Measurements from ENCODE around the gene LRRN2.
"Not testable (repeated sequence)": the region's sequence is repeated elsewhere in the genome, so short reads cannot be mapped to it uniquely, and the experiment has no call there.

LRRN2 gene

DNA sequence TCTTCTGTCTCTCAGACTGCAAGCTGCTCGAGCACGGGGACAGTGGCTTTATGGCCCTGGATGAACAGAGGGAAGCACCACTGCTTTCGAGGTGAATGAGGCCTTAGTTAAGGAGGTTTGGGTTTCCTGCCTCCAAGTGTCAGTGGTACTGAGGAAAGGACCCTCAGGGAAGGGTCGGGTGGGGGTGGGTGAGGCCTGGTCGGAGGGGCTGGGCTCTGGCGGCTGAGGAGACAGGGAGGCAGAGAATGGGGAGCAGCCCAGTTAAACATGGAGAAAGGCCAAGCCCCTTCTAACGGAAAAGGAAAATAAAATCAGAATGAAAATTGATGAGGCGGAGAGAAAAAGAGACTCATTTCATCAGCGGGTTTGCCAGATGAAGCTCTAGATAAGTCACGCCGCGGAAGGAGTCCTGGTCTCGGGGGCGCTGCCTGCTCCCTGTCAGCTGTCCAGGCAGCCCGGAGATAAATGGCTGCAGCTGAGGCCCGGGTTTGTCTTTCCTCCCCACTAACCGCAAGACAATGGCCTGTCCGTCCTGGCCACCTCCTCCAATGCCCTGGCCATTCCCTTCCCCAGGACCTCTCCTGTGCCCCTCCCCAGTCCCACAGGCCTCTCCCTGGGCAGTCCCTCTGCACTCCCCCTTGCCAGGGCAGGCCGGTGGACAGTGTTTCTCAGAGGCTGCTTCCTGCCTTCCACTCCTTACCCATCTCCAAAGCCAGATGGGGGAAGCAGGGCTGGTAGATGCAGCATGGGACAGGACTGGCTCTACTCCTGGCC, 55.2 kb downstream of the LRRN2 start:
- DNase-seq (ENCODE audit: low read depth in 2 of 2), result no peak

DNA sequence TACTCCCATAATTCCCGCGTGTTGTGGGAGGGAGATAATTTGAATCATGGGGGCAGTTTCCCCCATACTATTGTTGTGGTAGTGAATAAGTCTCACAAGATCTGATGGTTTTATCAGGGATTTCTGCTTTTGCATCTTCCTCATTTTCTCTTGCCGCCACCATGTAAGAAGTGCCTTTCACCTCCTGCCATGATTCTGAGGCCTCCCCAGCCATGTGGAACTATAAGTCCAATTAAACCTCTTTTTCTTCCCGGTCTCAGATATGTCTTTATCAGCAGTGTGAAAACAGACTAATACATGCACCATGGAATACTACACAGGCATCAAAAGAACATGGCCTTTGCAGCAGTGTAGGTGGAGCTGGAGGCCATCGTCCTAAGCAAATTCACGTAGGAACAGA, 56.1 kb downstream of the LRRN2 start:
- DNase-seq (ENCODE audit: low read depth in 2 of 2), result not testable (repeated sequence)

DNA sequence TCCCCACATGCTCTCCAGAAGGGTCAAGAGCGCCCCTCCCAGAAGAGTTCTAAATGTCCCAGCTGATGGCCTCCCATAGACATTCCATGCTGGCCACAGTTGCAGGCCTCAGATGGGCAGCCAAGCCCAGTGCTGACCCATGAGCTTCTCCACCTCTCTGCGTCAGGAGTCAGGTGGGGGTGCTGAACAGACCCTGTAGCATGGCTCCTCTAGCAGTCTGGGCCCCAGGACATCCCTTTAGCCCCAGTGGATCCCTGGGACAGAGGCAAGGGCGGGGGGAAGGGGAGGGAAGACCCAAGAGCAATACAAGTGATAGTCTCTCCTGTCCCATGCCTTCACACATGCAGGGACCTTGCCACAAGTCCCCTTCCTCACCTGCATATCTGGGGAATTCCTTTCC, 56.7 kb downstream of the LRRN2 start:
- no peak for DNase-seq (ENCODE audit: low read depth in 2 of 2)

DNA sequence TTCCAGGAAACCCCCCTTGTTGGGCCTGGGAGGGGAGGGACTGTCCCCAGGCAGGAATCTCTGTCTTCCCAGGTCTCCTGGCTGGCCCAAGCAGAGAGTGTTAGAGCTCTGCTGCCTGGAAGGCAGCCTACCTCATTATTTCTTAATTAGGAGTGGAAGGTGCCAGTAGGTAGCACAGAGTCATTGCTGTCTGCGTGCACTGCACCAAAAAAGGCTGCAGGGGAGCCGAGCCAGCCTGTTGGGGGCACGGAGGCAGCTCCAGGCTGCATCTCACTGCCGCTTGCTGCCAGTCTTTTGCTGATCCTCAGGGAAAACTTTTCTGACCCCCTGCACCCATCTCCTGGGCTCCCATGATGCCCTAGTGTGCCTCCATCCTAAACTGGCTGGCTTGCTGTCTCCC, 58.1 kb downstream of the LRRN2 start:
- no peak for DNase-seq (ENCODE audit: low read depth in 2 of 2)

DNA sequence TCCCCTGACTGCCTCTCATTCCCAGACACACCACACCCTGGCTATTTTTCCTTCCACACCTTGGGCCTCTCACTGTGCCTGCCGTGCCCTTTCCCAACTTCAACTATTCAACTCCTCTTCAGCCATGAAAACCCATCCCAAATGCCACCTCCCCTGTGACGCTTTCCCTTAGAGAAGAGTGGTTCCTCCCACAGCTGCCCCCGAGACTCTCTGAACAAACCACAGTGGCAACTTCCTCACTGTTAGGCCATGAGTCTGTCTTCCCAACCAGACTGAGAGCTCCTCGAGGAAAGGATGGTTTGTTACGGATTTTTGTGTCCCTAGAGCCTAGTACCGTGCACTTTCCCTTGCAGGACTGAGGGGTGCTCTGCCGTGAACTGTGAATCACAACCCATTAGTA, 59.2 kb downstream of the LRRN2 start:
- no peak for DNase-seq (ENCODE audit: low read depth in 2 of 2)

DNA sequence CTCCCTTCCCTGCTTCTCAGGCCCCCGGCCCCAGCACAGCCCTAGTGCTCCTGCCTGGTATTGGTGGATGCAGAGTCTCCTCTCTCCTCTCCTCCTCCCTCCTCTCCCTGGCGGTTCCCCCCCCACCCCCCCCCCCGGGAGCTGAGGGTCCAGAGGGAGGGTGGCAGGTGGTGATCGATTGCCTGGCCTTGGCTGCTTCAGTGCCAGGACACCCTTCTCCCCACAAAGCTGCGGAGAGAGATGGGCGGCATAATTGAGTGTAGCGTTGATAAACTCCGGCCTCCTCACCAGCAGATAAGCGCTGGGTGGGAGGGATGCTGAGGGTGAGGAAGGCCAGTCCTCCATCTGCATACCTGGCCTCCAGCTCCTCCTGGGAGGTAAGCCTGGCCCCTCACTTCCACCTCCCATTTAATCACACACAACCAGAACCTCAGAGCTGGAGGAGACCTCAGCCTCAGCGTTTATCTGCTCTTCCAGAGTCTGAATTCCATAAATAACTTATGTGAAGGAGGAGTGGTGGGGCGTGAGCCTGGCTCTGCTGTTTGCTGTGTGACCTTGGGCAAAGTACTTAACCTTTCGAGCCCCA, 60.8 kb downstream of the LRRN2 start:
- DNase-seq (ENCODE audit: low read depth in 2 of 2), result no peak

DNA sequence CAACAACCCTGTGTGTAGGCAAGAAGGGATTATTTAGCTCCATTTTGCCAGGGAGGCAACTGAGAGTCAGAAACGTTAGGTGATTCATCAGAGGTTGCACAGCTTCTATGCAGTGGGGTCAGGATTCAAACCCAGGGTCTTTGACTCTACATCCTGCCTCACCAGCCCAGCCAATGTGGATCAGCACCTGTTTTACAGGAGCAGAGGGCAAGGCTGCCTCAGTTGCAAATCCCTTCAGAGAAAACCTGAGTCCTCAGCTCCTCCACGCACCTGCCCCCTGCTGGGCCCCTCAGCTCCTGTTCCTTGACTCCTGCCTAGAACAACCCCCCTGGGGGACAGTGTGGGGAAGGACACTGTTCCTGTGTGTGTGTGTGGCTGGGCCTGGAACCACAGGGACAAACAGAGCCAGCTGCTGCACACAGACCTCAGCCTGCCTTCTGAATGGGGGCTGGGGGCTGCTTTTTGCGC, 61.6 kb downstream of the LRRN2 start:
- DNase-seq (ENCODE audit: low read depth in 2 of 2), result no peak

DNA sequence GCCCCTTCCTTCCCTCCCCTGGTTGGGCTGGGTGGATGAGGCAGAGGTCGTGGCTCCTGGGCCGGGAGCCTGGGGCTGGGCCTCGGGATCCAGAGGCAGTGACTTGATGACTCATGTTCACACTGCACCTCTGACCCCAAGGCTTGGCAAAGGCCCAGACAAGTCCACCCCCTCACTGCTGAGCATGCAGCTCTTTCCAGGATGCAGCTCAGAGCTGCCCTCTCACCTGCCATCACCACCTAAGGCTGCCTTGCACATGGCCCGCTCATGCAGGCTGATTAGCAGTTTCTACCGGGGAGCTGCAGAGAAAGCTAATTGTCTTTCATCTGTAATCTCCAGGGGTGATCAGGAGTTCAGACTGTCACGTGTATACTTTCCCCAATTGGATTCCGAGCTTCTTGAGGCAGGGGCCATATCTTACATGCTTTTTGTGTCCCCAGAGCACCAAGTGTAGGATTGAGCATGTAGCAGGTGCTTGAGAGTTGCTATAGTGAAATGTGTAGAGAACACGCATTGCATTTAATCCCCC, 62.1 kb downstream of the LRRN2 start:
- DNase-seq (ENCODE audit: low read depth in 2 of 2), result no peak

DNA sequence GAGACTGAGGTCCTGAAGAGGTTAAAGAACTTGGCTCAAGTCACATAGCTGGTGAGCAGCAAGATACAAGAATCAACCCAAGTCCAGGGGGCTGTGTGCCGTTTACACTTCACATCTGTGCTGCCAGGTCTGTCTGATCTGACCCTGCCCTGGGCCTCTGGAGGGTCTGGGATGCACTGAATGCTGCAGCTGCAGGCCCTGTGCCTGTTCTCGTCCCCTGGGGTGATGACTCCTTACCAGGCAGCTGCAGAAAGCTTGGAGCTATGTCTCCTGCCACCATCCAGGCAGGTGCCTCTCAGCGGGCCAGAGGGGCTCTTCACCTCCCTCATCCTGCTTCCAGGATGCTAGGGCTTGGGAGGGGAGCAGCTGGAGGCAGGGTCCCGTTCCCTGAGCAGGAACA, 63.5 kb downstream of the LRRN2 start:
- DNase-seq (ENCODE audit: low read depth in 2 of 2), result no peak

DNA sequence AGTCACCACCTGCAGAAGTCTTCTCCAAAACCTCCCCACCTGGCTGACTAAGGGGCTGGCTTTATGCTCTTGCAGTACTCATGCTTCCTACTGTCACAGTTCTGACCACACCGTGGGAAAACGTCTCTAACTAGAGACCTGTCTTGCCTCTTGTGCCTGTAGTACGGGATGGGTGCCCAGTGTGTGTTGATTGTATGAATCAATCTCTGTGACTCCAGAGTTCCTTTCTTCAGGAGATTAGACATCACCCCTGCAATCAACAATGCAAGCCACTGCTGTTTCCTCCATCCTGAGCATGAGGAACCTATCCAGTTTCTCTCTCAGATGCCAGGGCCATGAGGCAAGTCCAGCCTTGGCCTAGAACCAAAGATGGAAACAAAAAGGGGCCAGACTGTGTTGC, 64.1 kb downstream of the LRRN2 start:
- no peak for DNase-seq (ENCODE audit: low read depth in 2 of 2)

DNA sequence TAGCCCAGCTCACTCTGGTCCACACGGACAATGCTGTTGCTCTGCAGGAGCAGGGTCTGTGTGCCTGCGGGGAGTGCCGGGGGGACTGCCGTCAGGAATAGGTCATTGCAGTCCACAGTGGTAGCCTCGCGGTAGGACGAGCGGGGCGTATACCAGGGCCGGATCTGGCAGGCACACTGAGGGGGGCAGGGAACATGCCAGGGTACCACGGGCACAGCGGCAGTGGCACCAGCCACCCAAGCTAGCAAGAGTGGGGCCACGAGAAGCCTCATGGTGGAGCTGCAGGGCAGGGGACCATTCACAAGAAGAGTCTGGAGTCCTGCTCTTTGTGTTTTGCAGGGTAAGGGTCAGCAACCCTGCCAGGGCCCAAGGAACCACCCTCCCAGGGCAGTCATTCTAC, 65.8 kb downstream of the LRRN2 start:
- no peak for DNase-seq (ENCODE audit: low read depth in 2 of 2)

DNA sequence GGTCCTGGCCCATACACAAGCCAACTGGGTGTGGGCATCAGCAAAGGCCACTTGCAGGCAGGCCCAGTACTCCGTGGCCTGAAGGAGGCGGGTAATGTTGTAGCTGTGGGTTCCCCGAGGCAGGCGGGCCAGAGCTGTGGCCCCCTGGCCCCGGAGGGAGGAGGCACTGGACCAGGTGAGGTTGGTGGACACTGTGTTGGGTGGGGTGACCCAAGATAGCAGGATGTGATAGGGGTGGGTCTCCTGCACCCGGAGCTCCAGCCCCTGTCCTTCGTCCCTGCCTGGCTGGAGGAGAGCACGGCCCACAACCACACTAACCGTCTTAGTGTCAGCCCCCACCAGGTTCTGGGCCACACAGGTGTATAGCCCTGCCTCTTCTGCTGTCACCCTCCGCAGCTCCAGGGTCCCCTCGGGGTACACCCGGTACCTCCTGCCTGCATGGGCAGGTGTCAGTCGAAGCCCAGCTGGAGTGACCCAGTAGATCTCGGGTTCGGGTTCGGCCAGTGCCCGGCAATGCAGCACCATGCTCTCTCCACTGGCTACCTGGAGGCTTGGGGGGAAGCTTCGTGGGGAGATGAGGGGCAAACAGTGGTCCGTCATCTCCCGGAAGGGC, 67.3 kb downstream of the LRRN2 start:
- DNase-seq (ENCODE audit: low read depth in 2 of 2), result no peak

DNA sequence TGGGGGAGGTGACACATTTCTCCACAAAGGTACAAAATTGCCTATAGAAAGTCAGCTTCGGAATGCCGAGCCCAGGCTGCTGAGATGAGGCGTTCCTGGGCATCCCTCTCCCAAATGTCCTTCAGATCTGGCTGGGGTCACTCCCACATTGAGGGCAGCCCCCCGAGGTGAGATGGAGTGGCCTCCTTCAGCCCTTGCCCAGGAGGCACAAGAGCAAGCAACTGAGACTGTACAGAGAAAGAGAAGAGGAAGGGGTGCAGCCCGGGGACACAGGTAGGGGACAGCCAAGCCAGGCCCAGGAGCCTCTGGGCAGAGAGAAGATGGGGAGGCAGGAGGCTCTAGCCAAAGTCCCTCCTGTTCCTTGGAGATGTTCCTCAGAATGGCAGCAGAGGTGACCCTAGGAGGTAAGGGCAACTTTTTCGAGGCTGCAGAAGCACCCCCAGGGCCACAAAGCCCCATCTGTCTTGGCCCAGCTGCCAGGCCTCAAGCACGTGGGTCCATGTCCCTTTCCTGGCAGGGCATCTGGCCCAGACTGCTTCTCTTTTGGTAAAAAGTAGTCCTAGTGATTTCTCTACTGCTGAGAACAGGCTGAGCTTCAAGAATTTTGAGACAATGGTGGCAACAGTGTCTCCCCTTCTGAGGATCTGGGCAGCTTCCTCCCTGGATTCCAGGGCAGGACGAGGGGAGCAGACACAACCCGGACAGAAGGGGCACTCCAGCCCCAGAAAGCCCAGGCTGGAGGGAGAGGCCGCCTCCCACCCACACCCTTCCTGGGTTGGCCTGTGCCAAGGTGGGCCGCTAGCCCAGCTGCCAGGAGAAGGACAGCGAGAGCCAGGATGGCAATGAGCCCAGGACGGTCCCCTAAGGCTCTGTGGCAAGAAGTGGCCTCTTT, 68.0 kb downstream of the LRRN2 start:
- no peak for DNase-seq (ENCODE audit: low read depth in 2 of 2)

DNA sequence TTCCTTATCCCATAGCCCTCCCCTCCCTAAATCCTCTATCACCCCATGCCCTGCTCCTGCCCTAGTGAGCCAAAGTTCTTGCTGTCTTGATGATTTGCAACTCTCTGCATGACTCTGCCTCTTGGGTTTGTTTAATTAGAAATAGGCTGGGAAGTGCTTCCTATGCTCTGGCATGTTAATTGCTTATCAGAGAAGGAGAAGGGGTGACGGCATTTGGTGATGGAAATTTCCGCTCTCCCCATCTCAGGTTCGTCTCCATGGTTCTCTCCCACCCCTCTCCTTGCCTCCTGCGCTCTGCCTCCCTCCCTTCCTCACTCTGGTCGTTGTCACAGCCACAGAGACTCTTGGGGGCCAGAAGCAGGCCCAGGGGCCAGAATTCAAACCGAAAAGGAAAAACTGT, 68.9 kb downstream of the LRRN2 start:
- no peak for DNase-seq (ENCODE audit: low read depth in 2 of 2)

DNA sequence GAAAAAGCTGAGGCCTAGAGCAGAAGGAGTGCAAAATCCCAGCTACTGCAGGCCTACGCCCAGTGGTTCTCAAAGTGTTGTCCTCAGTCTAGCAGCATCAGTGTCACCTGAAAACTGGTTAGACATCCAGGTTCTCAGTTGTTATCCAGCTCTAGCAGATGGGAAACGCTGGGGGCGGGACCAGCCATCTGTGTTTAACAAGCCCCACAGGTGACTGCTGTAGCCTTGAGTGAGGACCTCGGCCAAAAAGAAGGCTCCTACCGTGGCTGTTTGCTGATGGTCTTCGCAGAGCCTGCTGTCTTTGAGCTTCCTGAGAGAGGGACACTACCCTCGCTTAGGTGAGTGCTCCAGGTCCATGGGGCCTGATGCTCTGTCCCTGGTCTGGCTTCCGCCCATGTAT, 69.7 kb downstream of the LRRN2 start:
- no peak for DNase-seq (ENCODE audit: low read depth in 2 of 2)

DNA sequence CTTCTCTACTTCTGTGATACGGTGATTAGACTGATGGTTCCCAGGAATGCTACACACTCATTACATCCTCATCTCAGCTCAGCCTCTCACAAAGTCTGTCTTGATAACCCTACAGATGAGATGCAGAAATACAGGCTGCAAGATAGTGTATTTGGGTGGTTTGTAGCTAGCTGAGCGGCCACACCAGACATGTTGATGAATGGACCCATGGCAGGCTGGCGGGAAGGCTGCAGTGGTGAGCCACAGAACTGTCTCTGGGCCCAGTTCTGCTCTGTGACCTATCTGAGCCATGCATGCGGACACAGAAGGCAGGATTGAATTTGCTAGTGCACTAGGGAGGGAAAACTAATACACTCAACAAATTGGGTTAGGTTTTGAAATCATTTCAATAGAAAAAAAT, 71.9 kb downstream of the LRRN2 start:
- DNase-seq (ENCODE audit: low read depth in 2 of 2), result no peak

DNA sequence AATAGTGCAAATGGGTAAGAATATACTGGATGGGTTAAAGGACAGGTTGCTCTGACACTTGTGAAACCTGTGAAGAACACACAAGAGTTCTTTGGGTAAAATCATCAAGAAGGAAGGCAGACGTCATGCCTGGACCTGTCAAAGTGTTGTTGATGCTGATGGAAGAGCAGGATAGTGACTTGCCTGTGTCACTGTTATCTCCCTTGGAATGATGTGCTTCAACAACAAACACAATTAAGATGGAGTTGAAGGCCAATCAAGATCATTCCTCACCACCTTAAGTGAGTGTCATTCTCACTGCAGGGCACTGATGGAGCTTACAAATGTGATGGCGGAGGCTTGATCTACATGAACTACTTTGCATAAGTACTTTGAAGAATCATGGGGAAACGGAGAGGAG, 73.2 kb downstream of the LRRN2 start:
- no peak for DNase-seq (ENCODE audit: low read depth in 2 of 2)

DNA sequence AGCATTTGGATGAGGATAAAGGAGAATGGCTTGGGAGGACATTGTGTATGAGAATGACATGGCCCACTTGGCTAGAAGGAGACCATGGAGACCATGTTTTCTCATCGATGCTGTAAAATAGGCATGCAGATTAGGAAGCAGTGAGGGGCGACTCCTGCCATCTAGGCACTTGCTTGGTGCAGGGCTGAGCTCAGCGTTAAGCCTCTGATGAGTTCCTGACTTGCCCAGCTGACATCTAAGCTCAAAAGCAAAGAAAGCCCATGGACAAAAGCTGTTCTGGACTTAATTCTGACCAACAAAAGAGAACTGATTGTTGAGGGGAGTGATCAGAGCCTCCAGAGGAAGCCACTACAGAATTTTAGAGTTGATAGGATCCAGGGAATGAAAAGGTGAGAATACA, 74.5 kb downstream of the LRRN2 start:
- no peak for DNase-seq (ENCODE audit: low read depth in 2 of 2)

DNA sequence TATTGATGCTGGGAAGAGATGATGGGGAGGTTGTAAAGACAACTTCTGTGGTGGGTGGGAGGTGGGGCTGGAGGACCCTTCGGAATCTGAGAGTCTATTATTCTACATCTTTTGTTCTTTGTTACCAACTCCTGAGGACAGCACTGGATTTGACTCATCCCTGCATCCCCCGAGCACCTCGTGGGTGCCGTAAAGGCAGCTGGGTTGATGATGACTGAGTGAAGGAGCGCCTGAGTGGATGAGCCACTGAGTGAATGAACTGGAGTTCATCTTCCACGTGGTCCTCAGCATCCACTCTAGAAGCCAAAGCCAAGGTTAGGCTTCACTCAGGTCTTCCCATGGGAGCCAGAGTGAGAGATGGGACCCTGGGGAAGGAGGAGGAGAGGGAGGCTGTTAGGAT, 77.6 kb downstream of the LRRN2 start:
- no peak for DNase-seq (ENCODE audit: low read depth in 2 of 2)

DNA sequence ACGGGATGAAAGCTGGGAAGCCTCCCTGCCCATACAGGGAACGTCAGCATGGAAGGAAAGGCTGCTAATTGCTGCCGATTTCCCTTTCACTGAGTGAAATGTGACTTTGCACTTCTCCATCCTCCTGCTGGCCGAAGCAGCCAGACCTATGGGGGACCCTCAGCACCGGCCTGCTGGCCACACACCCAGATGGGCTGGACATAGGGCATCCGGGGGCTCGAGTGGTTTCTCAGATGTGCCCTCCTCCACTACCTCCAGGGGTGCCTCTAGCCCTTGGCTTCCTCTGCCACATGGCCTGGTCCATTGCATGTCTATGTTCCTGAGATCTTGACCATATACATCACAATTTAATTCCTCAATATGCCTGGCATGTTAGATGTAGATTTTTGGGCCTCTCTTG, 79.7 kb downstream of the LRRN2 start:
- no peak for DNase-seq (ENCODE audit: low read depth in 2 of 2)

DNA sequence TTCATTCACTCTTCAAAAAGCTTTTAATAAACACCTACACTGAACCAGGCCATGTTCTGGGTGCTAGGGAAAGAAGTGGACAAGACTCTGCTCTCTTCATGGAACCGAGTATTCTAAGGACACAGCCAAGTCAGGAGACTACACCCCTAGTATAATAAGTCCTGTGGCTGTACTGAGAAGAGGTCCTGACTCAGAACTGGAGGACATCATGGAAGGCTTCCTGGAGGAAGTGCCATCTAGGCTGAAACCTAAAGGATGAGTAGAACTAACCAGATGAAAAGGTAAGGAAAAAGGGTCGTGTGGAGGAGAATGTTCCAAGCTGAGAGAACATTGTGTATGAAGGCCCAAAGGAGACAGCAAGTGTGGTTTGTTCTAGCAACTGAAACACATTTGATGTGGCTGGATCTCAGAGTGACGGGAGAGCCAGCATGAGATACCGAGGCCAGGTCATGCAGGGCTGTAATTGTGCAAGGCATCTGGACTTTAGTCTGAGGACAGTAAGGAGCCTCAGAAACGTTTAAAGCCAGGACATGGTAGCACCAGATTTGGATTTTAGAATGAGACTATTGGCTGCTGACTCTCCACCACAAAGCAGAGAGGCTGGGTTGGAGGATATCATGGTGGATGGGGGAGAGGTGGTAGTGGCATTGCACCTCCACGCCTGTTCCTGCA, 82.5 kb downstream of the LRRN2 start:
- DNase-seq (ENCODE audit: low read depth in 2 of 2), result no peak
